GM19372 (cell line): Measurements from ENCODE around the gene CELF3.
"Not testable (repeated sequence)": the region's sequence is repeated elsewhere in the genome, so short reads cannot be mapped to it uniquely, and the experiment has no call there.

Source experiments
- ATAC-seq: cut with Tn5 transposase; IDR thresholded peaks from one replicate; pipeline ENCODE4 v1.9.1; 2021; ENCODE audit warnings: mild to moderate bottlenecking, low read depth, moderate library complexity; ENCODE audit not compliant: unreplicated experiment

CELF3 gene

GRCh38 chr1:151704246-151704645 is 12.4 kb downstream of the CELF3 start:
- ATAC-seq, result no peak

- no peak for ATAC-seq
These were observed 12.8 kb downstream of the CELF3 start for GRCh38 chr1:151703813-151704212.

GRCh38 chr1:151702936-151703335 is 13.7 kb downstream of the CELF3 start:
- ATAC-seq, result no peak

GRCh38 chr1:151701515-151701914 is 15.1 kb downstream of the CELF3 start:
- no peak for ATAC-seq

- ATAC-seq, result no peak
These were observed 23.4 kb downstream of the CELF3 start for GRCh38 chr1:151693057-151693651.

GRCh38 chr1:151692226-151692625 is 24.4 kb downstream of the CELF3 start:
- no peak for ATAC-seq

- no peak for ATAC-seq
These were observed 27.1 kb downstream of the CELF3 start for GRCh38 chr1:151689494-151689893.

GRCh38 chr1:151686561-151686960 is 30.0 kb downstream of the CELF3 start:
- no peak for ATAC-seq

GRCh38 chr1:151684128-151684527 is 32.5 kb downstream of the CELF3 start:
- ATAC-seq, result no peak

GRCh38 chr1:151682901-151683300 is 33.7 kb downstream of the CELF3 start:
- ATAC-seq, result not testable (repeated sequence)

- ATAC-seq, result no peak
These were observed 34.7 kb downstream of the CELF3 start for GRCh38 chr1:151681923-151682322.

GRCh38 chr1:151680826-151681225 is 35.8 kb downstream of the CELF3 start:
- ATAC-seq, result no peak

GRCh38 chr1:151680391-151680790 is 36.2 kb downstream of the CELF3 start:
- ATAC-seq, result no peak

- ATAC-seq, result no peak
These were observed 43.2 kb downstream of the CELF3 start for GRCh38 chr1:151673407-151673806.

GRCh38 chr1:151670036-151670675 is 46.4 kb downstream of the CELF3 start:
- not testable (repeated sequence) for ATAC-seq

GRCh38 chr1:151668090-151668489 is 48.5 kb downstream of the CELF3 start:
- no peak for ATAC-seq

GRCh38 chr1:151661751-151662150 is 54.9 kb downstream of the CELF3 start:
- ATAC-seq, result no peak

- ATAC-seq, result no peak
These were observed 61.2 kb downstream of the CELF3 start for GRCh38 chr1:151655371-151655770.

GRCh38 chr1:151653397-151653796 is 63.2 kb downstream of the CELF3 start:
- no peak for ATAC-seq
